ENCODE data around the gene WDR89. TPM values are rescaled to one million over a fixed set of nuclear protein-coding genes. Genes with fewer than 3 reads are reported as not detected.
"Not testable (repeated sequence)": the region's sequence is repeated elsewhere in the genome, so short reads cannot be mapped to it uniquely, and the experiment has no call there.

WDR89 gene
- total RNA-seq, 1 experiment from 2014 or later, result 9.0 TPM

- DNase-seq (ENCODE audit: low read depth), result no peak
Measured at GRCh38 chr14:63596998-63597658, 44.5 kb downstream of the WDR89 start.

- no peak for DNase-seq (ENCODE audit: low read depth)
Measured at GRCh38 chr14:63594455-63595372, 47.0 kb downstream of the WDR89 start.

GRCh38 chr14:63583046-63583445 is 58.6 kb downstream of the WDR89 start:
- DNase-seq (ENCODE audit: low read depth), result not testable (repeated sequence)

DNA sequence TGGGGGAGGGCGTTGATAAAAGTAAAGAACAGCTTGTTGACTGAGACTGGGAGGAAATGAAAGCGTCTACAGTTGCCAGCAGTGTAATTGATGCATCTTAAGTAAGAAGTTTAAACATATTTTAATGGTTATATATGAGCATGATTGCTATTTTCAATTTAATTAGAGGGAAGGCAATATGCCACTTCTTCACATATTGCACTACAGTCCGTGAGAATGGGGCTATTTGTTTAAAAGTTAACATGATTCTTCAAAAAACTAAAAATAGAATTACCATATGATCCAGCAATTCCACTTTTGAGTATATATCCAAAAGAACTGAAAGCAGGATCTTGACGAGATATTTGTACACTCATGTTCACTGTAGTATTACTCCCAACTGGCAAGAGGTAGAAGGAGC is 60.2 kb downstream of the WDR89 start:
- no peak for DNase-seq (ENCODE audit: low read depth)

DNA sequence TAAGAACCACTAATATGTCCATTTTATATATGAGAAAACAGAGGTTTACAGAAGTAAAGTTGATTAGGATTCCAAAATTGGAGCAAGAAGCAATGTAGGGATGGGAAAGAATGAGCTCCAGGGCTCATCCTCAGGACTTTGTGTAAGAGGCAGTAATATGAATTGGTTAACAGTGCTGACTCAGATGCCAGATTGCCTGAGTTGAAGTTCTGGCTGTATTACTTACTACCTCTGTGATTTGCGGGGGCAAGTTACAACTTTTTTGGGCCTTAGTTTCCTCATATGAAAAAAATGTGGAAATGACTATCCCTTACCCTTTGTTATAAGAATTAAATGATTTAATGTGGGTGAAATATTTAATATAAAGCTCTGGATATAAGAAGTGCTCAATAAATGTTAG is 63.4 kb downstream of the WDR89 start:
- no peak for DNase-seq (ENCODE audit: low read depth)

DNA sequence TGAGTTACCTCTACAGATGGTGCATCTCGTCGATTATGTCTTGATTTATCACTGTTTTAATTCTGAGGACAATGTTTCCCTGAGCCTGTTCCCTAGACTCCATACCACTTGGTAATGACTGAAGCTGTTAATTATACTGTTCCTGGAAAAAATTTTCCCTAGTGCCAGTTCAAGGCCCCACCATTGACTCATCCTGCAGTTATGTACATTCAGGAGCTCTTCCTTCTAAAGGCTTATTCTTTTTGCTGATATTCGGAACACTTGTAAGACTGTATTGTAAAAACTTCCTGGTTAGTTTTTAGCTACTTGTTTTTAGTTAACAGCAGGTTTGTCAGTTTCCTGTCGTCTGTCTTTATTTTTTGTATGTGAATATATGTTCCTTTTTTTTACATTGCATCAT is 68.1 kb downstream of the WDR89 start:
- peak; percentile 57 for DNase-seq (ENCODE audit: low read depth)

GRCh38 chr14:63565448-63565847 is 76.2 kb downstream of the WDR89 start:
- no peak for DNase-seq (ENCODE audit: low read depth)

DNA sequence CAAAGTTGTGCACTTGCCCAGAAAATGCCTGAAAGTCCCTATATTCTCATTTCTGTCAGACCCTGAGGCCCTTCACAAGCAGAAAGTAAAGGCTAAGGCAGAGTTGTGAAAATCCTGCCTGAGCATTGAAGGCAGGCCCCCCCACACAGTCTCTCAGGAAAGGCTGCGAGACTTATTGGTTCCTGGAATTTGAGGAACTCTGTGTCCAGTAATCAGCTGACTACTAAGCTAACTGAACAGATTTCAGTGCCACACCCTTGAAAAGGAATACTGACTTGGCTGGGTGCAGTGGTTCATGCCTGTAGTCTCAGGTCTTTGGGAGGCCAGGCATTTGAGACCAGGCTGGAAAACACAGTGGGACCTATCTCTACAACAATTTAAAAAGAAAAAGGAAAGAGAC is 77.4 kb downstream of the WDR89 start:
- DNase-seq (ENCODE audit: low read depth), result peak; percentile 51

- DNase-seq (ENCODE audit: low read depth), result peak; percentile 98
Measured at GRCh38 chr14:63563370-63564026, 78.2 kb downstream of the WDR89 start.

GRCh38 chr14:63562405-63562804 is 79.3 kb downstream of the WDR89 start:
- peak; percentile 36 for DNase-seq (ENCODE audit: low read depth)

DNA sequence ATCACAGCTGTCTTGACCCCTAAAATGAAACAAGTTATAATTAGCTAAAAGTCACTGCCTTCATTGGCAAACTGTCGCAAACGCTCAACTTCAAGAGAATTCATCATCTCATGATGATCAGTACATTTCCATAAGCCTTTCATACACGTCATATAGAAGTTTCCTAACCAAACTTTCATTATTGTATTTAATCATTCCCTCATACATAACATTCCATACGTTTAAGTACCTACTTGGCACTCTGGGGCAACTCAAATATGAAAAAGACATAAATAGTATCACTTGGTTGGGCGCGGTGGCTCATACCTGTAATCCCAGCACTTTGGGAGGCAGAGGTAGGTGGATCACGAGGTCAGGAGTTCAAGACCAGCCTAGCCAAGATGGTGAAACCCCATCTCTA is 86.1 kb downstream of the WDR89 start:
- no peak for DNase-seq (ENCODE audit: low read depth)

DNA sequence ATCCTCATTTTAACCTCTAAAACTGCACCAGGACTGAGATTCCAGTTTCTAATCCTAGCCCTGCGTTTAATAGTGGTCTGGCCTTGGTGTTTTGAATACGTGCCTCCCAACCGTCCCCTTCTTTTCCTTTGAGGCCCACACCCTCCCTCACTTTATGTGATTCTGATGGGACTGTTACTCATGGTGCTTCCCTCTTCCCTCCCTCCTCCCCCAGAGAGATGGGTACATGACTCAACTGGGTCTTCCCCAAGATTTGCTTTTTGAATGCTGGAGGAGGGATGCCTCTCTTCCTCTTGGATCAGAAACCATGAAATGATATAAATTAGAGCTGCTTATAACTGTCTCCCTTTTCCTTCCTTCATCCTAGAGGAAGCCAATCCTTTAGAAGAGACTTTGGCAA is 90.3 kb downstream of the WDR89 start:
- DNase-seq (ENCODE audit: low read depth), result peak; percentile 57

DNA sequence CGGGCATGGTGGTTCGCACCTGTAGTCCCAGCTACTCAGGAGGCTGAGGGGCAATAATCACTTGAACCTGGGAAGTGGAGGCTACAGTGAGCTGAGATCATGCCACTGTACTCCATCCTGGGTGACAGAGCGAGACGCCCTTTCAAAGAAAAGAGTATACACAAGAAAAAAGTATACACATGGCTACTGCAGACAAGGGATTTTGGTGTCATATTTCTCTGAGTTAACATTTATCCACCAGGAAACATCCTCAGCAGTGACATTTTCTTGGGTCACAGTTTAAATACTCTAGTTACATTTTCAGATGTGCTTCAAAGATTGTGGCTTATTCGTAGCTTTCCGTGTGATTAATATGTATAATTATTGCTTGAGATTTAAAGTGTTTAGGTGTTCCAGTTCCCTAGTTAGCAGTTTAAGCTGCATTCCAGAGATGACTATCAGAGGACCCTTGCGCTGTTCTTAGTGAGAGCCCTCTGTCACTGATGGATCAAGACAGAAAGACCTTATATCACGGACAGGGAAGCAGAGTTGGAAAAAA is 93.8 kb downstream of the WDR89 start:
- DNase-seq (ENCODE audit: low read depth), result no peak

Other genes starting within 250 kb of the WDR89 start
- gene PPP2R5E, start 98.5 kb downstream of the WDR89 start, total RNA-seq (2014; rRNA removed; shearing (Covaris generic)), result 26.5 and 28.9 TPM in 2 replicates
- 21.6 and 29.2 TPM in 2 replicates for gene SGPP1, start 86.2 kb upstream of the WDR89 start, total RNA-seq (2014; rRNA removed; shearing (Covaris generic))
- gene SYNE2, start 211.1 kb upstream of the WDR89 start, total RNA-seq (2014; rRNA removed; shearing (Covaris generic)), result 20.2 and 36.0 TPM in 2 replicates